Stimulated activated CD8-positive, alpha-beta memory T cell treated with anti-CD3 and anti-CD28 coated beads, Interleukin-12 subunit alpha, Interleukin-12 subunit beta, amount 100 ng/mL, for 4 hours (primary cell): ENCODE results near the gene ZCCHC7.

Experiments used
- DNase-seq: peaks from one replicate; pipeline ENCODE4 v3.0.0-alpha.2; 2020; ENCODE audit warnings: low read depth

ZCCHC7 gene

DNA sequence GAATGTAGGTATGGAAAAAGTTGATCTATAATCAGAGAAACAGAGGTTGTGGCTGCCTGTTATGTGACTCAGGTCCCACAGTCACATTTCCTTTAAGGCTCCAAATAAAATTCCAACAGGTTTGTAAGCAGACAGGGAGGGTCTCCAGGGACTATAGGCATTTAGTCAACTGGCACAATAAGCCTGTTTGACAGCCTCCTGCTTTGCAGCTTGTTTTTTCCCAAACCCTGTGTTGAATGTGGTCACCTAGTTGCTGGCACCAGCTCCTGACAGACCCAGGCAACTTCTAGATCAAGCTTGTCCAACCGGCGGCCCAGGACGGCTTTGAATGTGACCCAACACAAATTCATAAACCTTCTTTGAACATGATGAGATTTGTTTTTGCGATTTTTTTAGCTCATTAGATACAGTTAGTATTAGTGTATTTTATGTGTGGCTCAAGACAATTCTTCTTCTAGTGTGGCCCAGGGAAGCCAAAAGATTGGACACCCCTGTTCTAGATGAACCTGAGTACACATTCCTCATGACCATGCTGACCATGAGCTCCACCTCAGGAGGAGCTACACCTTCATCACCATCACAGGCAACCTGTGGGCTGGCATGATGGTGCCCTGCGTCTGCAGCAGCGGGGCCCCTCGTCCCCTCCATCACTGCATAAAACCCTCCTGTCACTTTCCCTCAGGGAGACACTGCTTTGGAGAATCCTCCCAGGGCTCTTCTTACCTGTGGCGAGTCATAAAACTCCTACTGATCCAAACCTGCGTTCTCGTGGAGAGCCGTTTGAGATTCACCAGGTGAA, 286.4 kb downstream of the ZCCHC7 start:
- no peak for DNase-seq

DNA sequence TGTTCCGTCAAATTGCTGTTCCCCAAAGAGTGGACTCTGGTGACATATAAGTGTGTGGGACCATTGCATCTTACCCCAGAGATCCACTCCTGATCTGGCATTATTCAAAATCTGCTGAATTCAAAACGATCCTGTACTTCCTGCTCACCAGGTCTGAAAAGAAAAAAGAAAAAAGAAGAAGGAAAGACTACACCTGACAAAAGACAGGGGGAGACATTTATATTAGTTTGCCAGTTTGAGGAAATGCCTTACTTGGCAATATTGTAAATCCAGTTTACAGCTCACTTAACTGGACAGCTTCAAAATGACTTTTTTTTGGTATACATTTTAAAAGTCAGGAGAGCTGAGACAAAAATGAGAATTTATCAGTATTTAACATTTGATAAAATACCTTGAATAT, 287.1 kb downstream of the ZCCHC7 start:
- no peak for DNase-seq
